ENCODE data around the gene KRT73.
"Not testable (repeated sequence)": the region's sequence is repeated elsewhere in the genome, so short reads cannot be mapped to it uniquely, and the experiment has no call there.

Gene KRT73

GRCh38 chr12:52598966-52599365, 19.4 kb downstream of the KRT73 start:
- DNase-seq (ENCODE audit: low read depth) = no peak
- H3K4me3 ChIP-seq (ENCODE audit: low read length) = no peak overlapping the region
- TF ChIP-seq CTCF (IDR thresholded peaks at IDR 0.05; ENCODE audit: insufficient read depth, low read depth, low read length, missing control alignments) = no peak

- H3K4me3 ChIP-seq (ENCODE audit: low read length); DNase-seq (ENCODE audit: low read depth): not testable (repeated sequence)
Measured at GRCh38 chr12:52594237-52594636, 24.1 kb downstream of the KRT73 start.

DNA sequence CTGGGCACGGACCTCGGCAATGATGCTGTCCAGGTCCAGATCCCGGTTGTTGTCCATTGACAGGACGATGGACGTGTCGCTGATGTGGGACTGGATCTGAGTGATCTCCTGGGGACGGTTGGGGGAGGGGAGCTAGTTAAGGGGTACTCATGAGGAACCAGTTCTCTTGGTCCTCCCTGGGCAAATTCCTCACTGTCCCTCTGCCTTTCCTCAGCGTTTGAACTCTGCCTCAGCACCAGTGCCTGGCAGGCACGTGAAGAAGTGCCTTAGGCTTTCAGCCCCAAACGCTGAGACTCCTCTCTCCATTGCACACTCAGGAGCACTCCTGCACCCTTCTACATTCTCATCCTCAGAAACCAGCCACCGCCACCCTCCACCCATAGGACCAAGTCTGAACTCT, 26.8 kb downstream of the KRT73 start:
- no peak for TF ChIP-seq CTCF (IDR thresholded peaks at IDR 0.05; ENCODE audit: insufficient read depth, low read depth, low read length, missing control alignments)
- DNase-seq (ENCODE audit: low read depth) = no peak
- H3K4me3 ChIP-seq (ENCODE audit: low read length) = no peak overlapping the region

DNA sequence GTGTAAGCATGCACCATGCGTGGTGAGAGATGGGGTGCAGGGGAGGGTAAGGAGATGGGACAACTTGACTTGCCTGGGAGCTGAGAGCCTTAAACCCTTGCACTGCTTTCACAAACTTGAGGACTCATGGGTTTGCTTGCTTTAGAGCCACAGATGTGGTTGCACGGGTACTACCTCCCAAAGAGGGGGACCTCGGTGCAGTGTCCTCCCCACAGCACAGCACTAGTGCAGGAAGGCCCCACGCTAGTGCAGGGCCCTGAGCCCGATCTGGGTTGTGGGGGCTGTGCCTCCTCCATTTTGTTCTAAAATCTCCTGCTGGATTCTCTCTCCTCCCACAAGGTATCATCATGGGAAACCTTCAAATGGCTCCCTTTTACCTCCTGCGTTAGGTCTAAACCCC, 28.3 kb downstream of the KRT73 start:
- DNase-seq (ENCODE audit: low read depth) = no peak
- no peak overlapping the region for H3K4me3 ChIP-seq (ENCODE audit: low read length)
- TF ChIP-seq CTCF (IDR thresholded peaks at IDR 0.05; ENCODE audit: insufficient read depth, low read depth, low read length, missing control alignments) = no peak

DNA sequence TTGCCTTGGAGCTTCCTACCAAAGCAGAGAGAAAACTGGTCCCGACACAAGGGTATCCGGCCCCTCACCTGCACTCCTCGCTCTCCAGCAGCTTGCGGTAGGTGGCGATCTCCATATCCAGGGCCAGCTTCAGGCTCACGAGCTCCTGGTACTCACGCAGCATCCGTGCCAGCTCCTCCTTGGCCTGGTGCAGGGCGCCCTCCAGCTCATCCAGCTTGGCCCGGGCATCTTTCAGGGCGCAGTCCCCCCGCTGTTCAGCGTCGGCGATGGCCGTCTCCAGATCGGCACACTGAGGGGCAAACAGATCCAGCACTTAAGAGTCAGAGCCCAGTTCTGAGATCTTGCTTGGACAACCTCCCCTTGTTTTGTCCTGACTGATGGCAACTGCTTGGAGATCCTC, 30.8 kb downstream of the KRT73 start:
- DNase-seq (ENCODE audit: low read depth) = no peak
- no peak overlapping the region for H3K4me3 ChIP-seq (ENCODE audit: low read length)

DNA sequence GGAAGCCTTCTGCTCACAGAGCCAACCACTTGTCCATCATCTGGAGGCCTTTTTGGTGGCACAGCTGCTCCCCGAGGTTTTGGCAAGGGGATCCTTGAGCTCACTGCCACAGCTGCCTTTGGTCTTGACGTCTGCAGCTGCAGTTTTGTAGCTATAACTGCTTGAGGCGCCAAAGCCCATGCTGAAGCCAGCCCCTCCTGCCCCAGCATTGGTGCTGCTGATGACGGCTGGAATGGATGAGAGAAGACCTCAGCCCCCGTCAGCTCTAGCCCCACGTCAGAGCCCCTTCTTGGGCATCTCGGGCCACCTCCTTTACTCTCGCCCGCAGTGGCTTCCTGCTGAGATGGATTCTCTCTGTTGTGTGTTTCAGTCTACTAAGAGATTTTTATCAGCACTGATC, 32.4 kb downstream of the KRT73 start:
- DNase-seq (ENCODE audit: low read depth) = no peak
- no peak for TF ChIP-seq CTCF (IDR thresholded peaks at IDR 0.05; ENCODE audit: insufficient read depth, low read depth, low read length, missing control alignments)
- no peak overlapping the region for H3K4me3 ChIP-seq (ENCODE audit: low read length)

More for the DNA sequence above, 30.8 kb downstream of the KRT73 start:
- TF ChIP-seq CTCF (IDR thresholded peaks at IDR 0.05; ENCODE audit: insufficient read depth, low read depth, low read length, missing control alignments) = no peak

GRCh38 chr12:52585066-52585465, 33.3 kb downstream of the KRT73 start:
- no peak for TF ChIP-seq CTCF (IDR thresholded peaks at IDR 0.05; ENCODE audit: insufficient read depth, low read depth, low read length, missing control alignments)
- no peak for DNase-seq (ENCODE audit: low read depth)
- H3K4me3 ChIP-seq (ENCODE audit: low read length) = no peak overlapping the region
